ENCODE results near the gene ZNF888. TPM values are rescaled to one million over a fixed set of nuclear protein-coding genes. Genes with fewer than 3 reads are reported as not detected.

Gene ZNF888
- total and polyA plus RNA-seq, 2 experiments from 2014 or later, result 2.3 to 8.3 TPM

- TF ChIP-seq, protein P1, sequence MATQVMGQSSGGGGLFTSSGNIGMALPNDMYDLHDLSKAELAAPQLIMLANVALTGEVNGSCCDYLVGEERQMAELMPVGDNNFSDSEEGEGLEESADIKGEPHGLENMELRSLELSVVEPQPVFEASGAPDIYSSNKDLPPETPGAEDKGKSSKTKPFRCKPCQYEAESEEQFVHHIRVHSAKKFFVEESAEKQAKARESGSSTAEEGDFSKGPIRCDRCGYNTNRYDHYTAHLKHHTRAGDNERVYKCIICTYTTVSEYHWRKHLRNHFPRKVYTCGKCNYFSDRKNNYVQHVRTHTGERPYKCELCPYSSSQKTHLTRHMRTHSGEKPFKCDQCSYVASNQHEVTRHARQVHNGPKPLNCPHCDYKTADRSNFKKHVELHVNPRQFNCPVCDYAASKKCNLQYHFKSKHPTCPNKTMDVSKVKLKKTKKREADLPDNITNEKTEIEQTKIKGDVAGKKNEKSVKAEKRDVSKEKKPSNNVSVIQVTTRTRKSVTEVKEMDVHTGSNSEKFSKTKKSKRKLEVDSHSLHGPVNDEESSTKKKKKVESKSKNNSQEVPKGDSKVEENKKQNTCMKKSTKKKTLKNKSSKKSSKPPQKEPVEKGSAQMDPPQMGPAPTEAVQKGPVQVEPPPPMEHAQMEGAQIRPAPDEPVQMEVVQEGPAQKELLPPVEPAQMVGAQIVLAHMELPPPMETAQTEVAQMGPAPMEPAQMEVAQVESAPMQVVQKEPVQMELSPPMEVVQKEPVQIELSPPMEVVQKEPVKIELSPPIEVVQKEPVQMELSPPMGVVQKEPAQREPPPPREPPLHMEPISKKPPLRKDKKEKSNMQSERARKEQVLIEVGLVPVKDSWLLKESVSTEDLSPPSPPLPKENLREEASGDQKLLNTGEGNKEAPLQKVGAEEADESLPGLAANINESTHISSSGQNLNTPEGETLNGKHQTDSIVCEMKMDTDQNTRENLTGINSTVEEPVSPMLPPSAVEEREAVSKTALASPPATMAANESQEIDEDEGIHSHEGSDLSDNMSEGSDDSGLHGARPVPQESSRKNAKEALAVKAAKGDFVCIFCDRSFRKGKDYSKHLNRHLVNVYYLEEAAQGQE (IDR thresholded peaks at IDR 0.05; ENCODE audit: unreplicated experiment), result no peak
Observed at GRCh38 chr19:52948025-52948770, 25.0 kb upstream of the ZNF888 start (continued).

DNA sequence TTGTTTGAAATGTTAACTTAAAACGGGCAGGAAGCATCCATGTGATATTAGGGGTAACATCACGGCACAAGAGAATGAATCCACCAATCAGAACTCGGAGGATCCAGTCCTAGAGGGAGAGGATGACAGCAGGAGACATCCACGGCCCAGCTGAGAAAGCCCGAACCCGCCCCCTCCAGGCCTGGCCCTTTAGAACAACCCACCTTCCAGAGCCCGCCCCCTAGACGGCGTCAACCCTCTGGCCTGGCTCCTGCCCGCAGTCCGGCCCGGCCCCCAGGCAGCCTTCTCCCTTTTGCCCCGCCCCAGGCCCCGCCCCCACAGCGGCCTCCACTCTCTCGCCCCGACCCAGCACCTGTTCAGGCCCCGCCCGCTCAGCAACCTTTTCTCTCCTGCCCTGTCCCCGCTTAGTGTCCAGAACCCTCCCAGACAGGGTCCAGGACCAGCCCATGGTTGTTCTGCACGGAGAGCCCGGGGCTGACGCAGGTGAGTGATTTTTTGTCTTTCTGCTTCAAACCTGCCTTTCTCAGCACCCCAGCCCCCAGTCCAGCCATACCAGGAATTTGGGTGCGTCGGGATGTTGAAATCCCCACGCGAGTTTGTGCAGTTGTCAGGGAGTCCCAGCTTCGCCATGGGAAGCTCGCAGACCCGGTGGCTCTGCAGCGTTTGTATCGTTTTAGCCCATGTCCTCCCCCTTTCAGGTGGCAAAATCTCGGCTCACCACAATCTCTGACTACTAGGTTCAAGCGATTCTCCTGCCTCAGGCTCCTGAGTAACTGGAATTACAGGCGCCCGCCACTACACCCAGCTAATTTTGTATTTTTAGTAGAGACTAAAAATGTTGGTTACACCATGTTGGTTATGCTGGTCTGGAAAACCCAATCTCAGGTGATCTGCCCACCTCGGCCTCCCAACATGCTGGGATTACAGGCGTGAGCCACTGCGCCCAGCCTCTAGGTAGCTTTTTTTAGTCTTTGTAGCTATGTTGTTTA lies 23.4 kb upstream of the ZNF888 start:
- ATAC-seq, result peak; percentile 85
- Histone ChIP-seq H4K20me1 (replicated peaks; ENCODE audit: insufficient read depth) (no peaks in the 10 kb centered on the region), H3K9me2 (ENCODE audit: insufficient read depth) (no peaks in the 10 kb centered on the region), H2AFZ (no peak overlapping the region), H3K27me3 (ENCODE audit: insufficient read depth) (no peaks in the 10 kb centered on the region), H3F3A (replicated peaks; ENCODE audit: low read depth) (peaks cover 13% of the 10 kb centered on the region), H3K4me3 (peak overlapping the region; percentile 49), H3K27ac (ENCODE audit: low read depth) (peak overlapping the region; percentile 27), H3K36me3 (ENCODE audit: insufficient read depth) (peaks cover 31% of the 10 kb centered on the region), H3K4me2 (peak overlapping the region; percentile 81), H3K79me2 (replicated peaks; ENCODE audit: insufficient read depth) (no peaks in the 10 kb centered on the region), H3K4me1 (ENCODE audit: insufficient read depth) (peaks cover 29% of the 10 kb centered on the region)
- Mint-ChIP-seq H3K4me3 (peak overlapping the region; percentile 69), H3K4me1 (peaks cover 28% of the 10 kb centered on the region), H3K27me3 (ENCODE audit: insufficient read depth, low read depth, poor library complexity) (peaks cover 11% of the 10 kb centered on the region), H3K27ac (no peak overlapping the region), H3K36me3 (ENCODE audit: low read depth) (peaks cover 46% of the 10 kb centered on the region), H3K9me3 (peaks cover 51% of the 10 kb centered on the region)
- DNase-seq (ENCODE audit: low spot score), result peak; percentile 99
- TF ChIP-seq NANOG (IDR thresholded peaks at IDR 0.05; ENCODE audit: borderline replicate concordance) (no peak), JUNB (IDR thresholded peaks at IDR 0.05; ENCODE audit: unreplicated experiment) (no peak), EZH2phosphoT487 (IDR thresholded peaks at IDR 0.05; ENCODE audit: unreplicated experiment) (no peak), STAT1 (IDR thresholded peaks at IDR 0.05; ENCODE audit: unreplicated experiment) (no peak), EZH2 (IDR thresholded peaks at IDR 0.05; ENCODE audit: low read depth, unreplicated experiment) (no peak), CREB1 (CRISPR knock-in tag; IDR thresholded peaks at IDR 0.05; ENCODE audit: low read depth) (0 out of 2 replicates have a peak, but pooled peaks have one; percentile 17), ZNF331 (CRISPR knock-in tag; IDR thresholded peaks at IDR 0.05; ENCODE audit: low read depth) (no peak), POLR2AphosphoS5 (IDR thresholded peaks at IDR 0.05; ENCODE audit: low read depth) (no peak)
- TF ChIP-seq, protein P2, sequence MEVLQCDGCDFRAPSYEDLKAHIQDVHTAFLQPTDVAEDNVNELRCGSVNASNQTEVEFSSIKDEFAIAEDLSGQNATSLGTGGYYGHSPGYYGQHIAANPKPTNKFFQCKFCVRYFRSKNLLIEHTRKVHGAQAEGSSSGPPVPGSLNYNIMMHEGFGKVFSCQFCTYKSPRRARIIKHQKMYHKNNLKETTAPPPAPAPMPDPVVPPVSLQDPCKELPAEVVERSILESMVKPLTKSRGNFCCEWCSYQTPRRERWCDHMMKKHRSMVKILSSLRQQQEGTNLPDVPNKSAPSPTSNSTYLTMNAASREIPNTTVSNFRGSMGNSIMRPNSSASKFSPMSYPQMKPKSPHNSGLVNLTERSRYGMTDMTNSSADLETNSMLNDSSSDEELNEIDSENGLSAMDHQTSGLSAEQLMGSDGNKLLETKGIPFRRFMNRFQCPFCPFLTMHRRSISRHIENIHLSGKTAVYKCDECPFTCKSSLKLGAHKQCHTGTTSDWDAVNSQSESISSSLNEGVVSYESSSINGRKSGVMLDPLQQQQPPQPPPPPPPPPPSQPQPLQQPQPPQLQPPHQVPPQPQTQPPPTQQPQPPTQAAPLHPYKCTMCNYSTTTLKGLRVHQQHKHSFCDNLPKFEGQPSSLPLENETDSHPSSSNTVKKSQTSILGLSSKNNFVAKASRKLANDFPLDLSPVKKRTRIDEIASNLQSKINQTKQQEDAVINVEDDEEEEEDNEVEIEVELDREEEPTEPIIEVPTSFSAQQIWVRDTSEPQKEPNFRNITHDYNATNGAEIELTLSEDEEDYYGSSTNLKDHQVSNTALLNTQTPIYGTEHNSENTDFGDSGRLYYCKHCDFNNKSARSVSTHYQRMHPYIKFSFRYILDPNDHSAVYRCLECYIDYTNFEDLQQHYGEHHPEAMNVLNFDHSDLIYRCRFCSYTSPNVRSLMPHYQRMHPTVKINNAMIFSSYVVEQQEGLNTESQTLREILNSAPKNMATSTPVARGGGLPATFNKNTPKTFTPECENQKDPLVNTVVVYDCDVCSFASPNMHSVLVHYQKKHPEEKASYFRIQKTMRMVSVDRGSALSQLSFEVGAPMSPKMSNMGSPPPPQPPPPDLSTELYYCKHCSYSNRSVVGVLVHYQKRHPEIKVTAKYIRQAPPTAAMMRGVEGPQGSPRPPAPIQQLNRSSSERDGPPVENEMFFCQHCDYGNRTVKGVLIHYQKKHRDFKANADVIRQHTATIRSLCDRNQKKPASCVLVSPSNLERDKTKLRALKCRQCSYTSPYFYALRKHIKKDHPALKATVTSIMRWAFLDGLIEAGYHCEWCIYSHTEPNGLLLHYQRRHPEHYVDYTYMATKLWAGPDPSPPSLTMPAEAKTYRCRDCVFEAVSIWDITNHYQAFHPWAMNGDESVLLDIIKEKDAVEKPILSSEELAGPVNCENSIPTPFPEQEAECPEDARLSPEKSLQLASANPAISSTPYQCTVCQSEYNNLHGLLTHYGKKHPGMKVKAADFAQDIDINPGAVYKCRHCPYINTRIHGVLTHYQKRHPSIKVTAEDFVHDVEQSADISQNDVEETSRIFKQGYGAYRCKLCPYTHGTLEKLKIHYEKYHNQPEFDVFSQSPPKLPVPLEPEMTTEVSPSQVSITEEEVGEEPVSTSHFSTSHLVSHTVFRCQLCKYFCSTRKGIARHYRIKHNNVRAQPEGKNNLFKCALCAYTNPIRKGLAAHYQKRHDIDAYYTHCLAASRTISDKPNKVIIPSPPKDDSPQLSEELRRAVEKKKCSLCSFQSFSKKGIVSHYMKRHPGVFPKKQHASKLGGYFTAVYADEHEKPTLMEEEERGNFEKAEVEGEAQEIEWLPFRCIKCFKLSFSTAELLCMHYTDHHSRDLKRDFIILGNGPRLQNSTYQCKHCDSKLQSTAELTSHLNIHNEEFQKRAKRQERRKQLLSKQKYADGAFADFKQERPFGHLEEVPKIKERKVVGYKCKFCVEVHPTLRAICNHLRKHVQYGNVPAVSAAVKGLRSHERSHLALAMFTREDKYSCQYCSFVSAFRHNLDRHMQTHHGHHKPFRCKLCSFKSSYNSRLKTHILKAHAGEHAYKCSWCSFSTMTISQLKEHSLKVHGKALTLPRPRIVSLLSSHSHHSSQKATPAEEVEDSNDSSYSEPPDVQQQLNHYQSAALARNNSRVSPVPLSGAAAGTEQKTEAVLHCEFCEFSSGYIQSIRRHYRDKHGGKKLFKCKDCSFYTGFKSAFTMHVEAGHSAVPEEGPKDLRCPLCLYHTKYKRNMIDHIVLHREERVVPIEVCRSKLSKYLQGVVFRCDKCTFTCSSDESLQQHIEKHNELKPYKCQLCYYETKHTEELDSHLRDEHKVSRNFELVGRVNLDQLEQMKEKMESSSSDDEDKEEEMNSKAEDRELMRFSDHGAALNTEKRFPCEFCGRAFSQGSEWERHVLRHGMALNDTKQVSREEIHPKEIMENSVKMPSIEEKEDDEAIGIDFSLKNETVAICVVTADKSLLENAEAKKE (CRISPR knock-in tag; IDR thresholded peaks at IDR 0.05), result no peak
- TF ChIP-seq, protein P3, sequence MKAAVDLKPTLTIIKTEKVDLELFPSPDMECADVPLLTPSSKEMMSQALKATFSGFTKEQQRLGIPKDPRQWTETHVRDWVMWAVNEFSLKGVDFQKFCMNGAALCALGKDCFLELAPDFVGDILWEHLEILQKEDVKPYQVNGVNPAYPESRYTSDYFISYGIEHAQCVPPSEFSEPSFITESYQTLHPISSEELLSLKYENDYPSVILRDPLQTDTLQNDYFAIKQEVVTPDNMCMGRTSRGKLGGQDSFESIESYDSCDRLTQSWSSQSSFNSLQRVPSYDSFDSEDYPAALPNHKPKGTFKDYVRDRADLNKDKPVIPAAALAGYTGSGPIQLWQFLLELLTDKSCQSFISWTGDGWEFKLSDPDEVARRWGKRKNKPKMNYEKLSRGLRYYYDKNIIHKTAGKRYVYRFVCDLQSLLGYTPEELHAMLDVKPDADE (IDR thresholded peaks at IDR 0.05), result no peak

Measured in GM23338 (cell line).